Retinal pigment epithelial cell (primary cell): ENCODE data around the gene MYO7B.

Experiments used
- DNase-seq: peaks from one replicate; pipeline ENCODE4 v3.0.0-alpha.2; 2010; ENCODE audit warnings: low read depth
- H3K4me3 ChIP-seq: 2 replicates; pipeline ENCODE4 v1.5.1; 2011; ENCODE audit warnings: mild to moderate bottlenecking, low read length, control low read depth, moderate library complexity
- TF ChIP-seq, protein P1 (sequence below): conservative IDR thresholded peaks from 2 replicates; pipeline ENCODE4 v1.5.1; 2011; ENCODE audit warnings: low read depth, low read length, control low read depth, inconsistent platforms

MYO7B gene

DNA sequence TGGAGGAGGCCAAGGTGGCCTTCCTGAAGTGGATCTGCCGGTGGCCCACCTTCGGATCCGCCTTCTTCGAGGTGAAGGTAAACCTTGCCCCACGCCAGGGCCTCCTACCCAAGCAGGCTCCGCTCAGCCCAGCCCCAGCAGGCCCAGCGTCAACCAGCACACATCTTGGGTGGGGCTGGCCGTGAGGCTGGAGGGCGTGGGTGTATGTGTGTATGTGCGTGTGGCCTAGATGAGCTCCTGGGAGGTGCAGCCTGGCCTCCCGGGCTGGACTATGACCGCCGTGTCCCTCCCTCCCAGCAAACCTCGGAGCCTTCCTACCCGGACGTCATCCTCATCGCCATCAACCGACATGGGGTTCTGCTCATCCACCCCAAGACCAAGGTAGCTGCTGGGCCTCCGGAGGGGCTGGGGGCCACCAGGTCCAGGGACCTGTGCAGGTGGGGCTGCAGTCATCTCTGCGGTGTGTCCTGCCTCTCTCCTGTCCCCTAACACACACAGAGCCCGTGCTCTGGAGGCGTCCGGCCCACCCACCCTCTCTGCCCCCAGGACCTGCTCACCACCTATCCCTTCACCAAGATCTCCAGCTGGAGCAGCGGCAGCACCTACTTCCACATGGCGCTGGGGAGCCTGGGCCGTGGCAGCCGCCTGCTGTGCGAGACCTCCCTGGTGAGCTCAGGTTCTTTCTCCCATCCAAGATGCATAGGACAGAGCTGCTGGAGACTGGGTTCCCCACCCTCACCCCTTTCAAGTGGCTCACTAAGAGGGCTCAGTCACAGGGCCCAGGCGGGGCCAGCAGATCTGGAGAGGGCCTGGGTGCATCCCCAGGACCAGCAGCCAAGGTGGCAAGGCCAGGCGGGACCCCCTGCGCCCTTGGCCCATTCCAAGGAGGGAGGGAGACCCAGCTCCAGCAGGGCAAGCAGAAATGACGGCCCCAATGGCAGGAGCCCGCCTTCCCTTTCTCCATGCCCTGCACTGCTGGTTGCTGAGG lies 101.1 kb downstream of the MYO7B start:
- no peak overlapping the region for H3K4me3 ChIP-seq
- TF ChIP-seq, protein P1, sequence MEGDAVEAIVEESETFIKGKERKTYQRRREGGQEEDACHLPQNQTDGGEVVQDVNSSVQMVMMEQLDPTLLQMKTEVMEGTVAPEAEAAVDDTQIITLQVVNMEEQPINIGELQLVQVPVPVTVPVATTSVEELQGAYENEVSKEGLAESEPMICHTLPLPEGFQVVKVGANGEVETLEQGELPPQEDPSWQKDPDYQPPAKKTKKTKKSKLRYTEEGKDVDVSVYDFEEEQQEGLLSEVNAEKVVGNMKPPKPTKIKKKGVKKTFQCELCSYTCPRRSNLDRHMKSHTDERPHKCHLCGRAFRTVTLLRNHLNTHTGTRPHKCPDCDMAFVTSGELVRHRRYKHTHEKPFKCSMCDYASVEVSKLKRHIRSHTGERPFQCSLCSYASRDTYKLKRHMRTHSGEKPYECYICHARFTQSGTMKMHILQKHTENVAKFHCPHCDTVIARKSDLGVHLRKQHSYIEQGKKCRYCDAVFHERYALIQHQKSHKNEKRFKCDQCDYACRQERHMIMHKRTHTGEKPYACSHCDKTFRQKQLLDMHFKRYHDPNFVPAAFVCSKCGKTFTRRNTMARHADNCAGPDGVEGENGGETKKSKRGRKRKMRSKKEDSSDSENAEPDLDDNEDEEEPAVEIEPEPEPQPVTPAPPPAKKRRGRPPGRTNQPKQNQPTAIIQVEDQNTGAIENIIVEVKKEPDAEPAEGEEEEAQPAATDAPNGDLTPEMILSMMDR, result no peak
- DNase-seq, result no peak

DNA sequence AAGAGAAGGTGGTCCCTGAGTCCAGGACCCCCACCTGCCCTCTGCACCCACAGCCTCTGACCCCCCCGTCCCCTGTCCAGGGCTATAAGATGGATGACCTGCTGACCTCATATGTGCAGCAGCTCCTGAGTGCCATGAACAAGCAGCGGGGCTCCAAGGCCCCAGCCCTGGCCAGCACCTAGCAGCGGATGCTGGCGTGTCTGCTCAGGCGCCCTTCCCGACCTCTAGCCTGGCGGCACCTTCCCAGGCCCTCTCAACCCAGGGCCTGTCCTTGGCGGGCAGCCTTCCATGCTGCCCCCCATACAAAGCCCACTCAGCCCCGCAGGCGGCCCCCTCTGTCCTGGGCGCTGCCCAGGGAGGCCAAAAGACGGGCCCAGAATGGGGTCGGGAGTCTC lies 101.8 kb downstream of the MYO7B start:
- H3K4me3 ChIP-seq, result no peak overlapping the region
- TF ChIP-seq, protein P1, result no peak
- no peak for DNase-seq

DNA sequence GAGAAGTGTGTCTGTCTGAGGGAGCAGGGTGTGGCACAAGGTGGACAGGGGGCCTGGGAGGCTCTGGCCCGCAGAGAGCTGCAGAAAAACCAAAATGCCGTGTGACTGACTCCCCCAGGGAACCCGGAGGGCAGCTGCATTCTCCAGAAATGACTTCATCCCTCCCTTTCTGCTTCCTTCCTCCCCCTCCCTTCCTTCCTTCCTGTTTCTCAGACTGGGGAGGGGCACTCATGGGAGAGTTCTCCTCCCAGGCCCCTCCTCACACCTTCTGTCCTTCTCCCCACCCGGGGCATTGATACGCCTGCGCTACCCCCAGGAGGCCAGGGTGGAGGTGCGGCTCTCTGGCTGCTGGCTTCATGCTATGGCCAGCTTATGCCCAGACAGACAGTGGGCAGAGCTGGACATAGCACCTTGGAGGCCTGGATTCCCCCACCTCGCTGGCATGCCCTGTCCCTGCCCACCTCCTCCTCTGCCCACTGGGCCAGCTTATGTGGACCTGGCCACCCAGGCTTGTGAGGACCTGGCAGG lies 102.3 kb downstream of the MYO7B start:
- DNase-seq, result no peak
- TF ChIP-seq, protein P1, result no peak
- no peak overlapping the region for H3K4me3 ChIP-seq

DNA sequence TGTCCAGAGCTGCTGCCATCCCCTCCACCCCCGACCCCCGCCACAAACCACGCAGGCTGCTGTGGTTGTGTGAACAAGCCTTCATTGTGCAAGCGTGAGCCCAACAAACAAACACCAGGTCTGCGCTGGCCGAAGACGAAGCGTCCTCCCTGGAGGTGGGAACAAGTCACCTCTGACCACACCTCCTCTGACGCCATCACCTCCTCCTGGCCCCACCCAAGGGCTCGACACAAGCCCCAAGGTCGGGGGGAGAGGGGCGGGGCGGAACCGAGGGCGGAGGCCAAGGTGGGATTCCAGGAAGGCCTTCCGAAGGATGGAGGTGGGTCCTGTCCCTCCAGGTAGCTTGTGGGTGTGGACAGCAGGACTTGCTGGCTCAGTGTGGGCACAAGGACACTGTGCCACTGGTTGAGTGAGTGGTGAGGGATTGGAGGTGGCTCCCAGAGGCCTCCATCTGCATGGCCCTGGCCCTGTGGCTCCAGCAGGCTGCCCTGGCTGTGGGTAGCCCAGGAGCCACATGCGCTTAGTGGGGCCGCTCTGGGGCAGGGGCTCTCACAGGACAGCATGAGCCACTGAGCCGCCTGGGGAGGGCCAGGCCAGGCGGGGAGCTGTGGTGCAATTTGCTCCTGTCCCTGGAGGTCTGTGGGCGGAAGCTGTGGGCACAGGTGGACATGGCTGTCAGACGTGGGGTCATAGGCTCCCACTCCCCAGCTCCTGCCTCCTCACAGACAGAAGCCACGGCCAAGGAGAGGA lies 103.1 kb downstream of the MYO7B start:
- TF ChIP-seq, protein P1, result no peak
- no peak overlapping the region for H3K4me3 ChIP-seq

DNA sequence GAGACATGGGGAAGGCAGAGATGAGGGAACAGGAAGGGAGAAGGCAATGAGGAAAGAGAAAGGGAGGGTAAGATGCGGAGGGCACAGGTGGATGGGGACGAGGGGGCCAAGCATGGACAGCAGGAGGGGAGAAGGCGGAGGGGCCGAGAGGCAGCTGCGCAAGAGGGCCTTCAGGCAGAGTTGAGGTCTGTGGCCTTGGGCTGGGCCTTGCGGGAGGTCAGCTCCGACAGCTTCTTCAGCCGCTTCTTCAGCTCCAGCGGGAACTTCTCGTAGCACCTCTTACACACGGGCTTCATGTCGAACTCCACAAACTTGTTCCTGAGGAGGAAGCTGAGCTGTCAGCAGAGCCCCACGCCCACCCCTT lies 103.6 kb downstream of the MYO7B start:
- H3K4me3 ChIP-seq, result no peak overlapping the region

More for the DNA sequence above, 103.1 kb downstream of the MYO7B start:
- DNase-seq, result no peak

DNA sequence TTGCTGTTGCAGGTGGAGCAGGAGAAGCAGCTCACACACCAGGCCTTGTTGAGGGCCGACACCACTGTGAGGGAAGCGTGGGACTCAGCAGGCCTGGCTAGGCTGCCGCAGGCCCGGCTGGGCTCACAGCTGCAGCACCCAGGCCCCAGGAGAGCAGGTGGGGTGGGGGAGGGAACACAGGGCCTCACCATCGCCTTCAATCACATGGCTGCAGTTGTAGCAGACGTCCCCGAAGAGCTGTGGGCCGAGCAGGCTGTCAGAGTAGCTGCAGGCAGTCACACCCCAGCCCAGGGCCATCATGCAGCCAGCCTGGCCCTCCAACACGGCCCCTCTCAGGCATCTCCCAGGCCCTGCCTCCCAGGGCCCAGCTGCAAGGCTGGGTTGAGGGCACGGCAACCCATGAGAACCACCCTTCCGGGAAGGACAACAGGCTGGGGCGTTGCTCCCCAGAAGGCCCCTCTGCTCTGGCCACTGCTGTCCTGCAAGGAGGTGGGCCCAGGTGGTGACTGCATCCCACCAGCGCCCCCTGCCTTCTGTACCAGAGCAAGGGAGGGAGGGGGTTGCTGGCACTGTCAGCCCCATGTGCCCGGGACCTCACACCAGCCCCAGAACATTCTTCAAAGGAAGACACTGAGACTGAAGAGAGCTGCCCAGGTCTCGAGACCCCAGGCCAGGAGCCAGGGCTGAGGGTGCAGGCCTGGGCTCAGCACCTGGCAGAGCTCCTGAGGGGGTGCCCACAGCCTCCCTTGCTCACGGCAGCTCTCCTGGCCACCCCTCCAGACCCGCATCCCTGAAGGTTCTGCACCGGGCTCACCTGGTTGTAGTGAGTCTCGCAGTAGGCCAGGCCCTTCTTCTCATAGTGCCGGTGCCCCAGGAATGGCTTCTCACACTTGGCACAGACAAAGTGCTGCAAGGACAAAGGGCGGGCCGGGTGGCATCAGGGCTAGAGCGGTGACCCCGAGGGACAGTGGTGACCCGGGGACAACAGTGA lies 104.9 kb downstream of the MYO7B start:
- H3K4me3 ChIP-seq, result no peak overlapping the region
- TF ChIP-seq, protein P1, result peak; percentile 34
- no peak for DNase-seq

More for the DNA sequence above, 103.6 kb downstream of the MYO7B start:
- no peak for DNase-seq
- TF ChIP-seq, protein P1, result no peak
